B cell (primary cell): ENCODE data around the gene SMG1. TPM values are rescaled to one million over a fixed set of nuclear protein-coding genes. Genes with fewer than 3 reads are reported as not detected.

Experiments used
- ATAC-seq: fragments of 200-7000 bp; cut with Tn5 transposase; one replicate; pipeline ENCODE4 v1.10.0; 2021; ENCODE audit warnings: low read depth, mild to moderate bottlenecking, moderate number of reproducible peaks, moderate library complexity
- CTCF ChIA-PET: fragments of 350-600 bp; sonication (Branson Sonifier 250); formaldehyde crosslinking; loops from one replicate; lab custom pipeline; 2021; ENCODE audit warnings: antibody characterized with exemption, inconsistent platforms; lab: Charles Lee
- POLR2A ChIA-PET: fragments of 350-600 bp; sonication (Branson Sonifier 250); formaldehyde crosslinking; loops from one replicate; lab custom pipeline; 2021; ENCODE audit warnings: antibody characterized with exemption; lab: Charles Lee
- DNase-seq: peaks from one replicate; pipeline ENCODE4 v3.0.0; 2013
- H2AFZ ChIP-seq: 2 replicates; pipeline ENCODE4 v1.6.1; 2012; ENCODE audit warnings: mild to moderate bottlenecking, low read depth, low read length; ENCODE audit not compliant: insufficient read depth, poor library complexity, severe bottlenecking
- H3K27ac ChIP-seq, 2 donors: 1 replicate in 1 of 2; 2 replicates in 1 of 2; pipeline ENCODE4 v1.5.1; 2012 to 2013; ENCODE audit warnings: low read length in 2 of 2, mild to moderate bottlenecking in 2 of 2, moderate library complexity in 1 of 2
- H3K27me3 ChIP-seq, 4 experiments: fragments of 200-600 bp in 1 of 4; sonication (generic) in 1 of 4; replicated peaks in 1 of 4; 1 replicate in 2 of 4; 2 replicates in 2 of 4; pipeline versions ENCODE4 v1.6.1 to v1.7.0; 2013 to 2016; ENCODE audit warnings: low read length in 3 of 4, mild to moderate bottlenecking in 2 of 4, mixed read lengths in 1 of 4, moderate library complexity in 1 of 4; ENCODE audit not compliant: insufficient read depth in 4 of 4, control insufficient read depth in 3 of 4; ENCODE audit errors: control extremely low read depth in 1 of 4
- H3K36me3 ChIP-seq, 2 experiments: replicated peaks in 1 of 2; 1 replicate in 1 of 2; 2 replicates in 1 of 2; pipeline versions ENCODE4 v1.6.1 to v1.7.1; 2013; ENCODE audit warnings: low read length in 1 of 2; ENCODE audit not compliant: insufficient read depth in 2 of 2, control insufficient read depth in 1 of 2; ENCODE audit errors: control extremely low read depth in 1 of 2, extremely low read depth in 1 of 2
- H3K4me1 ChIP-seq, 2 donors: fragments of 200-600 bp in 1 of 2; sonication (generic) in 1 of 2; 1 replicate in 1 of 2; 2 replicates in 1 of 2; pipeline versions ENCODE4 v1.5.1 to v1.6.1; 2013 to 2017; ENCODE audit warnings: low read length in 2 of 2; ENCODE audit not compliant: control insufficient read depth in 2 of 2, insufficient read depth in 2 of 2
- H3K4me2 ChIP-seq: replicated peaks from 2 replicates; pipeline ENCODE3; 2012; ENCODE audit warnings: mild to moderate bottlenecking, low read depth, low read length; ENCODE audit not compliant: poor library complexity, severe bottlenecking
- H3K4me3 ChIP-seq, 5 experiments: fragments of 200-600 bp in 1 of 5; sonication (generic) in 1 of 5; 1 replicate in 3 of 5; 2 replicates in 2 of 5; pipeline versions ENCODE4 v1.5.1 to v1.7.0; 2011 to 2016; ENCODE audit warnings: low read length in 4 of 5, mild to moderate bottlenecking in 4 of 5, low read depth in 2 of 5, control low read depth in 1 of 5, moderate library complexity in 1 of 5; ENCODE audit not compliant: insufficient read depth in 1 of 5; ENCODE audit errors: control extremely low read depth in 1 of 5, extremely low read depth in 1 of 5
- H3K79me2 ChIP-seq: fragments of 200-600 bp; sonication (generic); one replicate; pipeline ENCODE4 v1.6.0; 2016; ENCODE audit warnings: low read length; ENCODE audit not compliant: control insufficient read depth, insufficient read depth
- H3K9ac ChIP-seq: fragments of 200-600 bp; sonication (generic); 2 replicates; pipeline ENCODE4 v1.6.1; 2017; ENCODE audit warnings: mild to moderate bottlenecking, low read length, moderate library complexity
- H3K9me3 ChIP-seq, 3 donors: one replicate each; pipeline versions ENCODE4 v1.6.1 to v1.7.1; 2013; ENCODE audit warnings: low read length in 2 of 3; ENCODE audit not compliant: control insufficient read depth in 2 of 3, insufficient read depth in 1 of 3; ENCODE audit errors: control extremely low read depth in 1 of 3
- H4K20me1 ChIP-seq: 2 replicates; pipeline ENCODE4 v1.6.0; 2012; ENCODE audit warnings: mild to moderate bottlenecking, low read length; ENCODE audit not compliant: insufficient read depth, control insufficient read depth, poor library complexity, severe bottlenecking
- H3K27ac Mint-ChIP-seq: one replicate; pipeline ENCODE4 v1.8.0; 2021; ENCODE audit warnings: mixed read lengths
- H3K27me3 Mint-ChIP-seq: one replicate; pipeline ENCODE4 v1.8.0; 2021; ENCODE audit warnings: mixed read lengths
- H3K4me1 Mint-ChIP-seq: one replicate; pipeline ENCODE4 v1.8.0; 2021; ENCODE audit warnings: mixed read lengths
- H3K4me3 Mint-ChIP-seq: one replicate; pipeline ENCODE4 v1.8.0; 2021; ENCODE audit warnings: mixed read lengths
- H3K9me3 Mint-ChIP-seq: one replicate; pipeline ENCODE4 v1.8.0; 2022; ENCODE audit warnings: mixed read lengths; ENCODE audit not compliant: insufficient read depth
- EZH2 ChIP-seq: IDR thresholded peaks from 2 replicates; pipeline ENCODE4 v1.6.1; 2012; ENCODE audit warnings: borderline replicate concordance, low read depth, mild to moderate bottlenecking, moderate library complexity, low read length; ENCODE audit not compliant: insufficient read depth, poor library complexity, severe bottlenecking
- WGBS: methylation state at CpG from one replicate; pipeline ENCODE4 v1.1.5; 2013; ENCODE audit warnings: missing lambda C conversion rate; ENCODE audit not compliant: insufficient coverage; 5-methylcytosine and 5-hydroxymethylcytosine counted together
- intact Hi-C: fragments of 100-400 bp; cut with micrococcal nuclease; formaldehyde crosslinking; loops from one replicate; pipeline ENCODE4 v1.10.0; 2022
- polyA plus RNA-seq: library from polyadenylated mRNA; depleted of rRNA; stranded (reverse); fragments of >200 nt; gene quantifications from 2 replicates; pipeline ENCODE4 v1.2.3, GENCODE V29; 2012
- total RNA-seq, 2 donors: library from RNA; stranded (reverse); fragments of 120-200 nt in 1 of 2; gene quantifications; 1 replicate in 1 of 2; 2 replicates in 1 of 2; pipeline versions ENCODE4 v1.2.3 to v1.2.4, GENCODE V29; 2013 to 2022
- TF ChIP-seq, protein P1 (sequence below): fragments of 200-600 bp; IDR thresholded peaks from one replicate; pipeline ENCODE4 v1.8.0; 2022; ENCODE audit warnings: antibody characterized with exemption, mild to moderate bottlenecking

The SMG1 gene
- total and polyA plus RNA-seq, 2 donors (not counting 1 experiment from before 2014, with no cell fraction given) = 23.2 to 256 TPM

DNA sequence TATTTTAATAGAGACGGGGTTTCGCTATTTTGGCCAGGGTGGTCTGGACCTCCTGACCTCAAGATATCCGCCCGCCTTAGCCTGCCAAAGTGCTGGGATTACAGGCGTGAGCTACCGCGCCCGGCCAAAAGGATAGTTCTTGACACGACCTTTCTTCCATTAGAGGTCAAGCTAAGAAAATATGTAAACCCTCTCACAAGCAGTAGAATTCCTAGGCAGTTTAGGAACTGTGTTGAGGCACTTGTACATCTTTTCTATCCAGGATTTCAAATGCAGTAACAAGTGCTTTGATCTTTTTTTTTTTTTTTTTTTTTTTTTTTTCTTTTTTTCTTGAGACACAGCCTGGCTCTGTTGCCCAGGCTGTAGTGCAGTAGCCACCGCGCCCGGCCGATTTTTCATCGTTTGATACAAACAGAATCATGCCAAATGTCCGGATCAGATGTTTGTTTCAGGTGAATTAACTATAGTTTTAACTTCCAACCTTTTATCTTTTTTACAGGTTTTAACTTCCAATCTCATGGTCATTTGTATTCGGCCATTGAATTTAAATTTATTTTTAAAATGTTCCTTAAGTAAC, 123.4 kb downstream of the SMG1 start:
- 93% methylated on average over 3 of the region's 16 CpGs for WGBS
- Mint-ChIP-seq H3K27me3 (no peaks in the 10 kb centered on the region), H3K27ac (peak overlapping the region; percentile 20), H3K4me1 (peaks cover 37% of the 10 kb centered on the region), H3K4me3 (peak overlapping the region; percentile 92), H3K9me3 (no peaks in the 10 kb centered on the region)
- Histone ChIP-seq H3K79me2 (peaks cover 31% of the 10 kb centered on the region), H3K9ac (no peak overlapping the region), H3K27ac (no peak overlapping the region), H3K36me3 (peaks cover 7 to 8% of the 10 kb centered on the region in 2 experiments), H3K27me3 (no peaks in the 10 kb centered on the region), H3K4me1 (peaks cover 16 to 21% of the 10 kb centered on the region in 2 donors), H3K4me3 (no peak overlapping the region), H3K9me3 (no peaks in the 10 kb centered on the region), H3K4me2 (no peak overlapping the region), H4K20me1 (peaks cover 17% of the 10 kb centered on the region), H2AFZ (no peak overlapping the region)
- TF ChIP-seq, protein P1, sequence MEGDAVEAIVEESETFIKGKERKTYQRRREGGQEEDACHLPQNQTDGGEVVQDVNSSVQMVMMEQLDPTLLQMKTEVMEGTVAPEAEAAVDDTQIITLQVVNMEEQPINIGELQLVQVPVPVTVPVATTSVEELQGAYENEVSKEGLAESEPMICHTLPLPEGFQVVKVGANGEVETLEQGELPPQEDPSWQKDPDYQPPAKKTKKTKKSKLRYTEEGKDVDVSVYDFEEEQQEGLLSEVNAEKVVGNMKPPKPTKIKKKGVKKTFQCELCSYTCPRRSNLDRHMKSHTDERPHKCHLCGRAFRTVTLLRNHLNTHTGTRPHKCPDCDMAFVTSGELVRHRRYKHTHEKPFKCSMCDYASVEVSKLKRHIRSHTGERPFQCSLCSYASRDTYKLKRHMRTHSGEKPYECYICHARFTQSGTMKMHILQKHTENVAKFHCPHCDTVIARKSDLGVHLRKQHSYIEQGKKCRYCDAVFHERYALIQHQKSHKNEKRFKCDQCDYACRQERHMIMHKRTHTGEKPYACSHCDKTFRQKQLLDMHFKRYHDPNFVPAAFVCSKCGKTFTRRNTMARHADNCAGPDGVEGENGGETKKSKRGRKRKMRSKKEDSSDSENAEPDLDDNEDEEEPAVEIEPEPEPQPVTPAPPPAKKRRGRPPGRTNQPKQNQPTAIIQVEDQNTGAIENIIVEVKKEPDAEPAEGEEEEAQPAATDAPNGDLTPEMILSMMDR = peak; percentile 6
- TF ChIP-seq EZH2 = no peak
- intact Hi-C loops = loop anchor here (5.0 kb wide), 1 partner anchor 914 kb away; the partner anchor contains the start of genes IQCK and KNOP1
- ChIA-PET CTCF (interaction anchor here (0.9 to 4.3 kb wide), 5 partner anchors 8 to 167 kb away, joined by 3 to 73 read pairs (median 4); partner anchors contain the start of gene RPS15A), POLR2A (interaction anchor here (0.7 kb wide), 1 partner anchor 52 kb away, joined by 3 read pairs; no protein-coding TSS in a partner anchor)
- no peak for DNase-seq
- no peak for ATAC-seq
